NCI-H2196 (cell line): ENCODE measurements around the gene CDC34.

Experiments
- DNase-seq: peaks from one replicate; lab custom pipeline; 2025; ENCODE audit not compliant: unreplicated experiment; lab: John Stamatoyannopoulos, UW

The CDC34 gene

DNA sequence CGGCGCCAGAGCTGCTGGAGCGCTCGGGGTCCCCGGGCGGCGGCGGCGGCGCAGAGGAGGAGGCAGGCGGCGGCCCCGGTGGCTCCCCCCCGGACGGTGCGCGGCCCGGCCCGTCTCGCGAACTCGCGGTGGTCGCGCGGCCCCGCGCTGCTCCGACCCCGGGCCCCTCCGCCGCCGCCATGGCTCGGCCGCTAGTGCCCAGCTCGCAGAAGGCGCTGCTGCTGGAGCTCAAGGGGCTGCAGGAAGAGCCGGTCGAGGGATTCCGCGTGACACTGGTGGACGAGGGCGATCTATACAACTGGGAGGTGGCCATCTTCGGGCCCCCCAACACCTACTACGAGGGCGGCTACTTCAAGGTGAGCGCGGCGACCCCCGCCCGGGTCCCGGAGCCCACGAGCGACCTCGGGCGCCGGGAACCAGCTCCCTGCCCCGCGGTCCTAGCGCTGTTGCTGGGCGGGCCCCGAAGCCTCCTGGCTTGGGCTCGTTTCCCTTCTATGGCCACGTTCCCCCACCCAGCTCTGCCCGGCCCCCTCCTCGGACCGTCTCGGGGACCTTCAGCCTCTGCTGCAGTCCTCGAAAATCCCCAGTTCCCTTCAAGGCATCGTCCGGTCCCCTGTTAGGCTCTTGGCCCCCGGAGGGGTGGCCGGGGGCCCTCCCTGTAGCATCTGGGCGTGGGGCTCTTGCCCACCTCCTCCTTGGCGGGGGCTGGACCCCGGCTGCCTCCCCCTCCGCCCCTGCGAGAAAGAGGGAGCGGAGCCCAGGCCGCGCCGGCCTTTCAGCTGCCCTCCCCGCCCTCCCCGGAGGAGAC is at the start of gene CDC34:
CDC34 (plus strand) TSS at position 8 of the 808 bp plus-strand sequence; CDS start at position 180, 172 bp downstream.
- no peak for DNase-seq

DNA sequence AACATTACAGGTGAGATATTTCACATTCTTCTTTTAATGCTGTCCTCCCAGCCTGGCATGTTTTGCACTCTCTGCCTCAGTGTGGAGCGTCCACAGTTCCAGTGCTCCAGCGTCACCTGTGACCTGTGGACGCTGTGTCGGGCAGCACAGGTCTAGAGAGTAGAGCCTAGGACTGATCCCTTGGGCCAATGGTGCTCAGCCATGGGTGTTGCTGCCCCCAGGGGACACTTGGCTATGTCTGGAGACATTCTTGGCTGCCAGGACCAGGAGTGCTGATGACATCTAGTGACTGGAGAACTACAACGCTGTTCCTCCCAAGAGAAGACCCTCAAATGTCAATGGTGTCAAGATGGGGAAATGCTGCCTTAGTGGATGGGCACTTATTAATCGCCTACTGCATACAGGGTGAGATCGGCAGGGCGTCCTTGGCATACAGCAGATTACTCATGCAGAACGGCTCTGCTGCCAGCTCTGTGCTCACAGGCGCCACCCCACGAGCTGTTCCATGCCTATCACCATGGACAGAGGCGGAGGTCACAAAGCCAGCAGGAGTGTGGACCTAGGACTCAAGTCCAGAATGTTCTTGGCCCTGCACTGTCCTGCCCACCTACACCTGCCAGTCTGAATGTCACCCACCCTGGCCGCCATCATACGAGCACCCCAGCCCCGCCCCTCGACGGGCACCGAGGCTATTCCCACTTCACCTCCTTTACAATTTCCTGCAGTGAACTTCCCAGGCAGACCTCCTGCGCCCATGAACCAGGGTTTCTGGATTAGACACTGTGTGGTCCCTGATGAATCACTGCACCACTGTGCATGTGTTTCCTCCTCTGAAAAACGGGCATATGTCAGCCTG is 49.1 kb upstream of the CDC34 start:
- DNase-seq, result no peak

DNA sequence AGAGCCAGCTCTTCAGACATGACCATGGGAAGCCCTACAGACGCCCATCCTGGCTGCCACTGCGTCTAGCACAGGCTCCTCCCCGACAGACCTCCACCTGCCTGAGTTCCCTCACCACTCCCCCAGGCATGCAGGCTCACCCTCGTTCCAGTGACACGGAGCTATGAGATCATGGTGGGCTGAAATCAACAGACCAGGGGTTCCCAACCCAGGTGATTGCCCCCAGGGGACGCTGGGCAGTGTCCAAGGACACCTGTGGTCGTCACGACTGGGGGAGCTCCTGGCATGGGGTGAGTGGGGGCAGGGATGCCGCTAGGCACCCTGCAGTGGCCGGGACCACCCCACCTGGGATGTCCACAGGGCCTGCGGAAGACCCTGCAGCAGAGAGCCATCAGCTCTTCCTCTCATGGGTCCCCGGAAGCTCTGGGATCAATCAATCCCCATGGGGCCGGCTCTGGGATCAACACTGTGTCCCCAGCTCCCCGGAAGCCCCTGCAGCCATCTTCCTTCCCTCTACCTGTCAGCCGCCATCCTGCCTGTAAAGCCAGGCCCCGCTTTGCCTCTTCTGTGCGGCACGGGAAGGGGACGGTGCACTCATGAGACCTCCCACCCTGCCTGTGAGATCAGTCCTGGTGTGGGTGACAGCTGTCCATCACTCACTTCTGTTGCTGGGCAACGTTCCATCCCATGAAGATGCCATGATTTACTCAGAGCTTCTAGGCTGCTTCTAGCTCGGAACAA is 48.1 kb upstream of the CDC34 start:
- no peak for DNase-seq

DNA sequence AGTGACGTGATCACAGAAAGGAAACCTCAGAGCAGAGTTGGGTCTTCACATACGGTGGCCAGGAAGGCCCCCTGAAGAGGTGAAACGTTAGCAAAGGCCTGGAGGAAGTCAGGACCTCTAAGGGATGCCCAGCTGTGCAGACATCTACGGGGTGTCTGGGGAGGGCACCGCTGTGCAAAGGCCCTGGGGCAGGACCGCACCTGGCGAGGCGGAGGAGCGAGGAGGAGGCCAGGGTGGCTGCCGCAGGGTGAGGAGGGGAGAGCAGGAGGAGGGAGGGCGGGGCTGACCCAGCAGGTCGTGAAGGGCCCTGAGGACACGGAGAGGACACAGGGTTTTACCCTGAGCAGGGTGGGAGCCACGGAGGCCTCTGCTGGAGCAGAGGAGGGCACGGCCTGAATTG is 47.1 kb upstream of the CDC34 start:
- DNase-seq, result no peak

- no peak for DNase-seq
Observed at GRCh38 chr19:485077-485476, 46.5 kb upstream of the CDC34 start.

GRCh38 chr19:485583-486236 is 45.9 kb upstream of the CDC34 start:
- no peak for DNase-seq

DNA sequence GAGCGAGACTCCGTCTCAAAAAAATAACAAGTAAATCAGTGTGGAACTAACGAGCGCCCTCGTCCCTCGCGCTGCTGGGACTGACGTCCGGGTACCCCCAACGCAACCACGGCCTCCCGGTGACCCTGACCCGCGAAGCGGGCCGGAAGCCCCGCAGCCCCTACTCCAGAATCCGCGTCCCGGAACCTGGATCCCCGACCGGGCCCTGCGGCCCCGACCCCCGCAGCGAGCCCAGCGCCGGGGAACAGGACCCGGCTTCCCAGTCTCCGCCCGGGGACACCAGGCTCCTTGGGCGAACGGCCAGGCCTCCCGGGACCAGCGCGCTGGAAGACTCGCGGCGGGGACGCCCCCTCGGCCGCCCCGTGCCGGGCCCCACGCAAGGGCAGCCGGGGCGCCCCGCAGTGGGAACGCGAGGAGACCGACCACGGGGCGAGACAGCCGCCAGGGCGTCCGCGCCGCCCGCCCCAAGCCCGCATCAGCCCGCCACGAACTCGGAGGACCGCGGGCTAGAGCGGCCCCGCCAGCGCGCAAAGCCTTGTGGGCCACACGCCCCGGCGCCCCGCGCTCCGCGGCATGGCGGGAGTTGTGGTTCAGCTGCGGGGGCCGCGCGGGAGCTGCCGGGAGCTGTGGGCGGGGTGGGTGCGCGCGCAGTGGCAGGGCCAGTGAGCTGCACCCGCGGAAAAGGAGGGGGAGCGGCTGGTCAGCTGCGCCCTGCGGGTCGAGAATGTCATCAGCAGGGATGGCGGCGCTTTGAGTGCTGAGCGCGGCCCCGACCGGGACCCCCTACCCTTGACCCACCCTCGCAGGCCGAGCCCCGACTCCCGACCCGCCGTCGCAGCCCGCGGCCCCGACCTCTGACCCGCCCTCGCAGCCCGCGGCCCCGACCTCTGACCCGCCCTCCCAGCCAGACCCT is 42.8 kb upstream of the CDC34 start:
- DNase-seq, result peak; percentile 93

GRCh38 chr19:489418-490196 is 42.0 kb upstream of the CDC34 start:
- no peak for DNase-seq

- no peak for DNase-seq
Observed at GRCh38 chr19:491146-491741, 40.3 kb upstream of the CDC34 start.

- no peak for DNase-seq
Observed at GRCh38 chr19:492091-492531, 39.4 kb upstream of the CDC34 start.

GRCh38 chr19:493391-494170 is 38.0 kb upstream of the CDC34 start:
- DNase-seq, result no peak

DNA sequence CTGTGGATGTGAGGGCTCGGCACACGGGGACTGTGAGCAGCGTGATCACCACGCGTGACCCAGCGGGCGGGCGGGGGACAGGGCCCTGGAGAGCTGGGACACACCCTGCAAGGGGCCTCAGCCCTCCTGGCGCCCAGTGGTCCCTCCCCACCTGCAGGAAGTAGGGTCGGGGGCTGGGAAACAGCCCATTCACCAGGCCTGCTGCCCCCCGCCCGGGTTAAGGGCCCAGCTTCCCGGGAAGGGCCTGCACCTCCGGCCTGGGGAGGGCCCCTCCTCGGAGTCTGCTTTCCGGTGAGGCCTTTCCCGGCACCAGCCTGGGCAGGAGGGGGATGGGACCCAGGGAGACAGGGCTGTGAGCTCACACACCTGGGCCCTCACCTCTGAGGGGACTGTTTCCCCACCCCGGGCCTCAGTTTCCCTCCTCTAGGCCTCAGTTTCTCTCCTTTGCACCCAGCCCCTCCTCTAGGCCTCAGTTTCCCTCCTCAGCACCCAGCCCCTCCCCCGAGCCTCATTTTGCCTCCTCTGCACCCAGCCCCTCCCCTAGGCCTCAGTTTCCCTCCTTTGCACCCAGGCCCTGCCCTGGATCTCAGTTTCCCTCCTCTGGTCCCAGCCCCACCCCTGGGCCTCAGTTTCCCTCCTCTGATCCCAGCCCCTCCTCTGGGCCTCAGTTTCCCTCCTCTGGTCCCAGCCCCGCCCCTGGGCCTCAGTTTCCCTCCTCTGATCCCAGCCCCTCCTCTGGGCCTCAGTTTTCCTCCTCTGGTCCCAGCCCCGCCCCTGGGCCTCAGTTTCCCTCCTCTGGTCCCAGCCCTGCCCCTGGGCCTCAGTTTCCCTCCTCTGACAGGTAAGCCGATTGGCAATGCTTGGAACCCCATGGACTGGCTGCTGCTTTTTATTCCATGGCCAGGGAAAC is 37.1 kb upstream of the CDC34 start:
- DNase-seq, result no peak

- no peak for DNase-seq
Observed at GRCh38 chr19:495081-495401, 36.5 kb upstream of the CDC34 start.

DNA sequence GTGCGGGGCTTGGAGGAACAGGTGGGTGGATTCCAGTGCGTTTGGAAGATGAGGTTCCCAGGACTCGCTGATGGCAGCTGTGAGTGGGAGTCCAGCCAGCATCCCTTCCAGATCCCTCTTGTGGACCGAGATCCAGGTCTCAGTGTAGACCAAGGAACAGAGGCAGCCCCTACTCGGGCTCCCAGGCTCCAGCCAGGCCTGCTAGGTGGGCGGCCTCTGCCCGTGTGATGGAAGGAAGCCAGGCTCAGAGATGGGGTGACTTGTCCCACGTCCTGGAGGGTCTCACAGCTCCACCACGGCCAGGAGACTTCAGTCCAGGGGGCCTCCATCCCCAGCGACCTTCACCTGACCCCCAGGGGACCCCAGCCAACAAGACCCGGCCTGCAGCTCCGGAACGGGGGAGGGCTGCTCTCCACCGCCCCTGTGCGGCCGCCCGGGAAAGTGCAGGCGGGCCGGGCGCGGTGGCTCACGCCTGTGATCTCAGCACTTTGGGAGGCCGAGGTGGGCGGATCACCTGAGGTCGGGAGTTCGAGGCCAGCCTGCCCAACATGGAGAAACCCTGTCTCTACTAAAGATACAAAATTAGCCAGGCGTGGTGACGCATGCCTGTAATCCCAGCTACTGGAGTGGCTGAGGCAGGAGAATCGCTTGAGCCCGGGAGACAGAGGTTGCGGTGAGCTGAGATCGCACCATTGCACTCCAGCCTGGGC is 36.0 kb upstream of the CDC34 start:
- no peak for DNase-seq

DNA sequence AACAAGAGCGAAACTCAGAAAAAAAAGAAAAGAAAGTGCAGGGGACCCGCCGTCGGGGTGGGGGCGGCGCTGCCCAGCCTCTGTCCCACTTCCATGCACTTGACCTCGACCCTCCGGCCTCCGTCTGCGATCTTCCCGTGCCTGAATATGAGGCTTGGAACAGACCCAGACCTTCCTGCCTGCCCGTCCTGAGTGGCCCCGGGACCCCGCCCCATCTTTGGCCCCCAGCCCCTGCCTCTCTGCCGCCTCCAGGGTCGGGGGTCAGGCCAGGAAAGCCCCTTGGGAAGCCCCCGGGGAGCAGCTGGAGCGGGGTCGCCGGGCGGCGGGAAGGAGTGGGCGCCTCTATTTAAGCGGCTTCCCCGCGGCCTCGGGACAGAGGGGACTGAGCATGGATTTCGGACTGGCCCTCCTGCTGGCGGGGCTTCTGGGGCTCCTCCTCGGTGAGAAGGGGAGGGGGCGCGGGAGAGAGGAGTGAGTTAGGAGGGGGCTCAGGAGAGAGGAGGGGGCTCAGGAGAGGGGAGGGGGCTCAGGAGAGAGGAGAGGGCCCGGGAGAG is 35.4 kb upstream of the CDC34 start, which contains the start of gene MADCAM1:
MADCAM1 (plus strand) TSS at position 375 of the 554 bp plus-strand sequence; CDS start at position 389, 14 bp downstream.
- DNase-seq, result no peak

- DNase-seq, result no peak
Observed at GRCh38 chr19:496986-497385, 34.6 kb upstream of the CDC34 start.
